Activated CD4-positive, CD25-positive, alpha-beta regulatory T cell treated with anti-CD3 and anti-CD28 coated beads, Interleukin-2, amount 50 U/mL, for 16 hours (primary cell): Measurements from ENCODE around the gene ACOXL.
"Not testable (repeated sequence)": the region's sequence is repeated elsewhere in the genome, so short reads cannot be mapped to it uniquely, and the experiment has no call there.

Experiments
- DNase-seq: peaks from one replicate; pipeline ENCODE4 v3.0.0-alpha.2; 2020; ENCODE audit warnings: low read depth, low spot score

Gene ACOXL

GRCh38 chr2:110925479-110925878 is 193.1 kb downstream of the ACOXL start:
- DNase-seq, result no peak

GRCh38 chr2:110927526-110927925 is 195.2 kb downstream of the ACOXL start:
- DNase-seq, result no peak

GRCh38 chr2:110929528-110929927 is 197.2 kb downstream of the ACOXL start:
- DNase-seq, result no peak

DNA sequence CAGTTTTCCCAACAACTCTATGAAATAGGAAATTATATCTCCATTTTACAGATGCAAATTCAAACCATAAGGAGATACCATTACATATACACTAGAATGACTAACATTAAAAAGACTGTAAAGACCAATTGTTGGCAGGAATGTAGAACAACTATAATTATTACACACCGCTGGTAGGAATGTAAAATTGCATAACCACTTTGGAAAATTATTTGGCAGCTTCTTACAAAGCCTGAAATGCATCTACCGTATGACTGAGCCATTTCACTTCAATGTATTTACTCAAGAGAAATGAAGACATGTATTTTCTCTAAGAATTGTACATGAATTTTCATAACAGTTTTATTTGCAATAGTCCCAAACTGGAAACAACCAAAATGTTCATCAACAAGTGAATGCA is 199.3 kb downstream of the ACOXL start:
- DNase-seq, result no peak

GRCh38 chr2:110933420-110933819 is 201.0 kb downstream of the ACOXL start:
- no peak for DNase-seq

GRCh38 chr2:110934948-110935347 is 202.6 kb downstream of the ACOXL start:
- DNase-seq, result no peak

- DNase-seq, result no peak
These were observed 208.1 kb downstream of the ACOXL start for GRCh38 chr2:110940376-110940910.

DNA sequence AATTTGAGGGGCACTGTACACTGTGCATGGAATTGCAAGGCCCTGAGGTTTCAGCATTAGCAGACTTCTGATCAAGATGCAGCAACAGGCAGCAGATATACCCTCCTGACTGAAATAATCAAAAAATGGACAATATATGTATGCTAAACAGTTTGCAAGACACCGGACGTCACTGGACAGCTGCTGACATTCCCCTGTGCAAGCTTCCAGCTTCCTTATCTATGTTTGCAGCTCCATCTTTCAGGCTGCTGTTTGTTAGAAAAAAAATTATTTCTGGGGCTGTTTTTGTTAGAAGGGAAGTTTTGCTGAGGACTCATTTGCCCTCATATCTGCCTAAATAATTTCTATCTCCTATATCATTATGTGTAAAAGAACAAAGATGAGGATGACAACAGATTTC is 208.9 kb downstream of the ACOXL start:
- DNase-seq, result no peak

DNA sequence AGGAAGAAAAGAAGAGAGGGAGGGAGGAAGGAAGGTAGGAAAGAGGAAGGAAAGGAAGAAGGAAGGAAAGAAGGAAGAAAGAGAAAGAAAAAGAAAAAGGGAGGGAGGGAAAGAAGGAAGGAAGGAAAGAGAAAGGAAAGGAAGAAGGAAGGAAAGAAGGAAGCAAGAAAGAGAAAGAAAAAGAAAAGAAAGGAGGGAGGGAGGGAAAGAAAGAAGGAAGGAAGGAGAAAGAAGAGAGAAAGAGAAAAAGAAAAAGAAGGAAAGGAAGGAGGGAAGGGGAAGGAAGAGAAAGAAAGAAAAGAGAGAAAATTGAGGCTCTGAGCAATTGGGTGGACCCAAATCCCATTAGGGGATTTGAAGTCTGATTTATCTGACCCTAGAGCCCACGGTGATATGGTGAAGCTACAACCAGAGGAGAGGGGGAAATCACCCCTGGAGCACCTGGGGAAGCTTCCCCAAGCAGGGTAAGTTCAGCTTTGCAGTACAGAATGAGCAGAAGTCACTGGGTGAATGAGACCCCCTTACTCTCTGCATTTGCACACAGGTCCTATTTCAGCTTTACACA is 210.8 kb downstream of the ACOXL start:
- no peak for DNase-seq

- no peak for DNase-seq
These were observed 214.5 kb downstream of the ACOXL start for GRCh38 chr2:110946902-110947301.

- DNase-seq, result no peak
These were observed 215.8 kb downstream of the ACOXL start for GRCh38 chr2:110948027-110948674.

GRCh38 chr2:110950281-110950680 is 217.9 kb downstream of the ACOXL start:
- DNase-seq, result no peak

DNA sequence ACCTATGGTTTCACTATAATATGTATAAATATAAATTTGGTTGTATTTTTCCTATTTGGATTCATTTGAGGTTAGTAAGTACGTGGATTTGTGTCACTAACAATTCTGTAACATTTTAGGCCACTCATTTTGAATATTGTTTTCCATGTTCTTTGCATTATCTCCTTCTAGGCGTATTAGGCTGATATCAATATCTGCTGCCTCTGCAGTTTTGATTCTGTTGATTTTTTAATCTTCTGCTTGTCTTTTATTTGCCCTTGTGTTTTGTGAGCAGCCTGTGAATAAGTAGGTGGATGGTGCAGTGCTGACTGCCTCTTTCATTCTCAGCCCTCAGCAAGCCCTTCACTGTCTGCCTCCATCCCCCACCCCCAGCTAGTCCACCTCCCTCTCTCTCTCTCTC is 222.7 kb downstream of the ACOXL start:
- DNase-seq, result no peak

DNA sequence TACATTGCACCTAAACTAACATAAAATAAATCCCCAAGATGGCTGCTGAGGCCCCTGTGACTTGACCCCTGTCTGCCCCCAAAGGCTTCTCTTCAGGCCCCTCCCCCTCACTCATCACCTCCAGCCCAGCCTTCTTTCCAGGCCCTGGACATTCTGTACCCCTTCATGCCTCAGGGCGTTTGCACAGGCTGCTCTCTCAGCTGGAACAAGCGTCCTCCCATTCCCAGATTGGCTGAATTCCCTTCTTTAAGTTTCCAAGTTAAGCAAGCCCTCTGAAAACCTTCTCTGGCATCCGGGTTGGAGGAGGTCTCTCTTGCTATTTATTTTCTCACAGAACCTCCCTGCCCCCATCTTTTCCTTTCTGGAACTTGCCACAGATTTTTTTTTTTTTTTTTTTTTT is 223.2 kb downstream of the ACOXL start:
- no peak for DNase-seq

DNA sequence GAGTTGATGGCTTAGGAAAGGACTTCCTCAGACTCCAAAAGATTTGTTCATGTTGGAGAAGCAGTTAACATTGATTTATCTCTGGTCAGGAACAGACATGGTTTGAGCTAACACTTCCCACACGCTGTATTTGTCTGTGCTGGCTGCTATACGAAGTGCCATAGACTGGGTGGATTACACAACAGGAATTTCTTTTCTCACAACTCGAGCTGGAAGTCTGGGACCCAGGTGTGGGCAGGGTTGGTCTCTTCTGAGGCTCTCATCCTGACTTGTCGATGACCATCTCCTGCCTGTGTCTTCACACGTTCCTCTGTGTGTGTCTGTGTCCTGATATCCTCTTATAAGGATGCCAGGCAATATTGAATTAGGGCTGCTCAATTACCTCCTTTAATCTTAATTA is 224.9 kb downstream of the ACOXL start:
- DNase-seq, result no peak

DNA sequence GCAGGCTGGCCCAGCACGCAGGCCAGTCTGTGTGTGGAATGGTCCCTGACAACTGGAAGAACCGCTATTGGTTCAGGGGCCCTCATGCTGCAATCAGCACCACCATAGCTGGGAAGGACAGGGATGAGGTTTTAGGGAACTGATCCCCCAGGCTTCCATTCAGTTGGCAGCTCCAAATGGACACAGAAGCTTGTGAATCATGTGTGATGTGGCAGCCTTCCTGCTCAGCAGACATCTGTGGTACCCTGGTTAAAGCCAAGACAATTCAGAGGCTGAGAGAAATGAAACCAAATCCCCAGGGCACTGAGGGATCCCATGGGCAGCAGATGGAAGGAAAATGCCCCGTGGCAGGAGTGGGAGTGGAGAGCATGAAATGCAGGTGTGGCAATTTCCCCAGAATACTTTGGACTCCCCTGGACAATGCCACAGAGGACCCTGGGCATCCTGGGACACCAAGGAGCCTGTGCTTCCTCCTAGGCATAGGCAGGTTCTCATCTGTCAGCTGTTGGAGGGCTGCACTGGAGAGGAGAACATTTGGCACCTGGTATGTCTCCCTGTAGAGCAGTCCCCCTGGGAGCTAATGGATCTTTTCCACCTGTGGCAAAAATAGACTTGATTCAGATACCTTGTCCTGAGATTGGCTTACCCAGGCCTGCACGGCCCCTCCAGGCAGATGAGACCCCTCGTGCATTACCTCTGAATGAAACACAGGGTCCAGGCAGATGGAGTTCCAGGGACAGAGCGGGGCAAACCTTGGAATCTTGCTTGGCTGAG is 226.2 kb downstream of the ACOXL start:
- DNase-seq, result no peak

- no peak for DNase-seq
These were observed 226.8 kb downstream of the ACOXL start for GRCh38 chr2:110959198-110959597.

DNA sequence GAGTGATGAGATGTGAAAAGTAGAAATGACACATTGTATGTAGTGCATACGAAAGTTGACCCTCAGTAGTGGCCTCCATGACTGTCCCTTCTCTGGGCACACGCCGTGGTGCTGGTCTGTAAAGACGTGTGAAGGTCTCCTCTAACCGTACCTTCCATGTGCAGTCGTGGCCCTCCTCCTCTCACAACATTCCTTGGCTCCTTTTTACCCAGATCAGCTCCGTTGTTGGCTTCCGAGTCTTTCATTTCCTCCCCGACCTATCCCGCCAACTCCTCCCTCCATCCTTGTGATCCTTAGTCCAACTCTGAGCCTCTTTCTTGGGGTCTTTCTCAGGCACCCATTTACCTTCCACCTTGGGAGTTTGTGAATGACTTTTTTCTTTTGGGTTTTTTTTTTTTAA is 227.9 kb downstream of the ACOXL start:
- no peak for DNase-seq

GRCh38 chr2:110960954-110961353 is 228.6 kb downstream of the ACOXL start:
- DNase-seq, result no peak

- DNase-seq, result not testable (repeated sequence)
These were observed 229.3 kb downstream of the ACOXL start for GRCh38 chr2:110961643-110962042.

DNA sequence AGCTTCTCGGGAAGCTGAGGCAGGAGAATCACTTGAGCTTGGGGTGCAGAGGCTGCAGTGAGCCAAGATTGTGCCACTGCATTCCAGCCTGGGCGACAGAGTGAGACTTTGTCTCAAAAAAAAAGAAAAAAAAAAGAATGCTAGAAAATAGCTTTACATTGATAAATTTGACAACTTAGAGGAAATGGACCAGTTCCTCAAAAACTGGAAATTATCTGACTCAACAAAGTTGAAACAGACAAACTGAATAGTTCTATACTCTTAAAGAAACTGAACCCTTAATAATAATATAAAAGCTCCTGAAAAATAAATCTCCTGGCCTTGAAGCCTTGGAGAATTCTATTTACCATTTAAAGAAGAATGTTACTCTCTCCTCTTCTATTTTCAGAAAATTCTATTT is 237.3 kb downstream of the ACOXL start:
- DNase-seq, result no peak

DNA sequence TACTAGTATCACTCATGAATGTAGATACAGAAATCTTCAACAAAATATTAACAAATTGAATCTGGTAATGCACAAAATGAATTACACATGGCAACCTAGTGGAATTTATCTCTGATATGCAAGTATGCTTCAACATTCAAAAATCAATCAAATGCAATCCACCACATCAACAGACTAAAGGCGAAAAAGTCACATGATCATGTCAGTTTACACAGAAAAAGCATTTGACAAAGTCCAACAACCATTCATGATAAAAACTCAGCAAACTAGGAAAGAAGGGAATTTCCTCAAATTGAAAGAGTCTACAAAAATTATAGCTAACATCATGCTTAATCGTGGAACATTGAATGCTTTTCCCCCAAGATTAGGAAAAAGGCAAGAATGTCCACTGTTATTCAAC is 237.8 kb downstream of the ACOXL start:
- DNase-seq, result no peak

DNA sequence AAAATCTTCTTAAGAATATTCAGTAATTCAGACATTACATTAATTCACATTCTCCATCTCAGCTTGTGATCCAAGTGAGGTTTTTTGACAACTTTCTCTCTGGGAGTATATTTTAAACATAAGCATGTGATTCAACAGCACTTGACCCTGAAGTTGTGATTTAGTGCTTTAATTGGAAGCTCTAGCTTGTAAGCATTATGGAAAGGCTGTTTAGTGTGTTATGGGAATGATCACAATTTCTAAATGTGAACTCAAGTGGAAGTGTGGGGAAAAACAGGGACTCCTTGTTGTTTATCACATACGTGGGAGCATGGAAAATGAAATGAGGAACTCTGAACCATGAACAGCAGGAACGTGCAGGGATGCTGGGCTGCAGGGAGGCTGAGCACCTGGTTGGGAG is 239.4 kb downstream of the ACOXL start:
- no peak for DNase-seq
